GM12801 (cell line): ENCODE data around the gene RUNDC3A.

ENCODE experiments used
- TF ChIP-seq, protein P1 (sequence below): IDR thresholded peaks from one replicate; pipeline ENCODE4 v1.5.1; 2011; ENCODE audit warnings: control low read depth; ENCODE audit not compliant: insufficient read length; ENCODE audit errors: extremely low read depth

RUNDC3A gene

DNA sequence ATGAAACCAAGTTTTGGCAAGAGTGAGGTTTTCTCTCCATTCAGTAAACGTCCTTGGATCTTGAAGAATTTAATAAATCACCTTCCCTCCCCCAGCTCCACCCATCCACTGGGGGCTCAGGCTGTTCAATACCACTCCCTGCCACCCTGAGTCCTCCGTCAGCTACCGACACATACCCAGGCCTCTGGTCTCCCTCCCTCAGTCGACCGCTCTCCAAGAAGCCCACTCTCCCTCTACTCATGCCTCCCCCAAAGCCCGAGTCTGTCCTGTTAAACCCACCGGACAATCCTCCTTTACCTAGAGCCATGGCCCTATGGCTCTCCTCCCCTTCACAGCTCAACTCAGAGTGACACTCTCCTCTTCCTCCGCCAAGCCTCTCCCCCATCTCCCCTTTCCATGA, 20.8 kb upstream of the RUNDC3A start:
- TF ChIP-seq, protein P1, sequence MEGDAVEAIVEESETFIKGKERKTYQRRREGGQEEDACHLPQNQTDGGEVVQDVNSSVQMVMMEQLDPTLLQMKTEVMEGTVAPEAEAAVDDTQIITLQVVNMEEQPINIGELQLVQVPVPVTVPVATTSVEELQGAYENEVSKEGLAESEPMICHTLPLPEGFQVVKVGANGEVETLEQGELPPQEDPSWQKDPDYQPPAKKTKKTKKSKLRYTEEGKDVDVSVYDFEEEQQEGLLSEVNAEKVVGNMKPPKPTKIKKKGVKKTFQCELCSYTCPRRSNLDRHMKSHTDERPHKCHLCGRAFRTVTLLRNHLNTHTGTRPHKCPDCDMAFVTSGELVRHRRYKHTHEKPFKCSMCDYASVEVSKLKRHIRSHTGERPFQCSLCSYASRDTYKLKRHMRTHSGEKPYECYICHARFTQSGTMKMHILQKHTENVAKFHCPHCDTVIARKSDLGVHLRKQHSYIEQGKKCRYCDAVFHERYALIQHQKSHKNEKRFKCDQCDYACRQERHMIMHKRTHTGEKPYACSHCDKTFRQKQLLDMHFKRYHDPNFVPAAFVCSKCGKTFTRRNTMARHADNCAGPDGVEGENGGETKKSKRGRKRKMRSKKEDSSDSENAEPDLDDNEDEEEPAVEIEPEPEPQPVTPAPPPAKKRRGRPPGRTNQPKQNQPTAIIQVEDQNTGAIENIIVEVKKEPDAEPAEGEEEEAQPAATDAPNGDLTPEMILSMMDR: no peak

DNA sequence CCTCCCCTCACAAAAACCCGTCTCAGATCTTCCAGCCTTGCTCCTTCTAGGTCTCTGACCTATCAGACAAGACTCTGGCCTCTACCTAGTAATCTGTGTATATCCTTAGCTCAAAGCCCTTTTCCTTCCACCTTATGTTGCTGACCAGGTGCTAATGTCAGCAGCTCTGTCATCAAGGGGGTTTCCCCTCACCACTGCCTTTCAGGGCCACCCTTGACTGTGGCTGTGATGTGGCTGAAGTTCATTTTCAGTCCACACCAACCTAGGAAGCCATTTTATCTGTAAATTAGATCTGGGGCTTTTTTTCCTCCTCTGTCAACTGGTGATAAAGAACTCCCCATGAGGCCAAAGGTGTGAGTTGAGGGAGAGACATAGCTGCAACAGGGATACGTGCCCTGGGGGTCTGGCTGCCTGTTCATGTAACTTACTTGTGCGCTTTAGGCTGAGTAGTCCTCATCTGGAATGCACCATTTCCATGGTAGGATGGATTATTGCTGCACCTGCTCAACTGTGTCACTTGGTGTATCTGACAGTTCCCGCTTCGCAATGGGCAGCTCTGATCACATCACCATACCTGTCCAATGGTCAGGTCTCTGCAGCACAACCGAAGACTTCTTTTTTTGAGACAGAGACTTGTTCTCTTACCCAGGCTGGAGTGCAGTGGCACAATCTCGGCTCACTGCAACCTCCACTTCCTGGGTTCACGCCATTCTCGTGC, 14.7 kb upstream of the RUNDC3A start:
- TF ChIP-seq, protein P1: no peak

DNA sequence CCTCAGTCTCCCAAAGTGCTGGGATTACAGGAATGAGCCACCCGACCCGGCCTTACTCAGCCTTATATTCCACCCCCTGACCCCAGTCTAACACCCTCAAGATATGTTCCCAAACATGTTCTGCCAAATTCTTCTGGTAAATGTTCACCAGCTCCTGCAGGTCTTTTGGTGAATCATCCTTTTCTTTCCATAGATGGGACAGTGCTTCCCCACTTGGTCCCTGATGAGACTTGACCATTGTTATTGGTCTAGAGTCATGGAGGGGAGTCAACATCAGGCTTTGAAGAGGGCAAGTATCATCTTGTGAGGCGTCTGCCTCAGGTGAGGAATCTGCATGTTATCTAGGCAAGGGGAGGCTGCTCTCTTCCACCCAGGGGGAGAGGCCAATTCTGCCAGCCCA, 10.4 kb upstream of the RUNDC3A start:
- TF ChIP-seq, protein P1: no peak

DNA sequence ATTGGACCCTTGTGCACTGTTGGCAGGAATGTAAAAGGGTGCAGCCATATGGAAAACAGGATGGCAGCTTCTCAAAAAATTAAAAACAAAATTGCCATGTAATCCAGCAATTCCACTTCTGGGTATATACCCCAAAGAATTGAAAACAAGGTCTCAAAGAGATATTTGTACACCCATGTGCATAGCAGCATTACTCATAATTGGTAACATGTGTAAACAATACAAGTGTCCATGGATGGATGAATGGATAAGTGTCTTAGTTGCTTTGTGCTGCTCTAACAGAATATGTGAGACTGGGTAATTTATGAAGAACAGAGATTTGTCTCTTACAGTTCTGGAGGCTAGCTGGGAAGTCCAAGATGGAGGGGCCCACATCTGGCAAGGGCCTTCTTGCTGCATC, 3.8 kb upstream of the RUNDC3A start:
- TF ChIP-seq, protein P1: no peak

DNA sequence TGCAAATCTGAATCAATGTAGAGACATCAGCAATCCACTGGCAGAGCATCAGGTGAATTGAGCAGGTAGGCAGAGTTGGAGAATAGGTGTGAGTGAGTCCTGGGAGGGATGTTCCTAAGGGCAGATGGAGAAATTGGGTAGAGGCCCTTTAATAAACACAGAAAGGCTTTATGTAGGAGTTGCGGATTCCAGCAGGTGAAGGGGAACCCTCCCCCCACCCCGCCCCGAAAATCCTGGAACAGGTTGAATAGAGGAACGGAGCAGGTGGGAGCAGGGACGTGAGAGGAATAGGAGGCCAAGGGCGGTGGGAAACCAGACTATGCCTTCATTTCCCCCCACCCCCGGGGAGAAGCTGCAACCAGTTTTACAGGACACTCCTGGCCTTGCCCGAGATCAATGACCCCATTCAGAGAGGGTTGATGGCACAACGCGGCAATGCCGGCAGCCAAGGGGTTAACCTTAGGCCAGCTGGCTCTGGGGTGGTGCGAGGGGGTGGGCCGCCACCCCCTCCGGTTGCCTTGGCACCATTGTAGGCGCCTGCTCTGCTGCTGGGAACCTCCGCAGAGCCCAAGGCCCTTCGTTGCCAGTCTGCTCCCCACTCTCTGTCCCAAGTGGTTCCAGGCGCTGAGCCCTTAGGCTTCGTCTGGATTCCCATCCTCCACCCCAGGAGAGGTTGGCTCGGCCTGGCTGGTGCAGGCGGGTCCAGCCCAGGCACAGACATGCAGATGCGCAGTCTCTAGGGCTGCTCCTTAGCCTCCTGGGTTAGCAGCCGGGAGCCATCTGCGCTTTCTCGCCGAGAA, 814 bp upstream of the RUNDC3A start:
- TF ChIP-seq, protein P1: no peak

DNA sequence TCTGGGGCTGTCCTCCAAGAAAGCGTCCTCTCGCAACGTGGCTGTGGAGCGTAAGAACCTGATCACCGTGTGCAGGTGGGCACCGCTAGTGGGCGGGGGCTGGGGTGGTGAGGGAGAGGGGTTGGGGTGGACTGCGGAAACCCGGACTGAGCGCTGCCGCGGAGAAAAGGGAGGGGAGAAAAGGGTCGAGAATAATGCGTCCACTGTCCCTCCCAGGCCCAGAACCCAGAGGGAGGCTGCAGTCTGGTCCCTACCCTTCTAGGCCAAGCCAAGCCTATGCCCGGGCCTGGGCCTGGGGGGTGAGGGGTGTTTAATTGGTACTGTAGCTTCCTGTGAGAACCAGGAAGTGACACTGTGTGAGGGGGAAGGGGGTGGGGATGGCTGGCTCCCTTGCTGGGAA, 464 bp downstream of the RUNDC3A start:
- TF ChIP-seq, protein P1: no peak

DNA sequence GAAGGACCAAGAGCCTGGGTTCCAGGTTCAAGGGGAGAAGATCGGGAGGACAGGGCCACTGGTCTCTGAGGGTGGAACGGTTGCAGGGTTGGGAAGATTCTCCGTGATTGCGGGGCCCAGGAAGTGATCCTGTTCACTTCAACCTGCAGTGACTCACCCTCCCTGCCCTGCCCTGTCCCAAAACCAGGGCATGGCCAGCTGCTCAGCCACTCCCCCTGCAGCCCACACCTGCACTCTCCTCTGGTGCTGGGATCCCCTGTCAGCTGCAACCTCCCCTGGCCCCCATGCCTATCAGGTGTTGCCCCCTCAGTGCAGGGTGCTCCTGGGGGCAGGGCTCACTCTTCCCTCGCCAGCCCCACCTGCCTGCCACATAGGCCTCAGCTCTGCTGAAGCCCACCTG, 1.1 kb downstream of the RUNDC3A start:
- TF ChIP-seq, protein P1: no peak
